HFF-Myc (cell line): ENCODE data around the gene RACGAP1.
A peak's percentile ranks its signal among the peaks of the same experiment; 100 is the strongest.

Experiments used
- DNase-seq: peaks from one replicate; pipeline ENCODE4 v3.0.0-alpha.2; 2011; ENCODE audit warnings: low read depth; ENCODE audit errors: extremely low read depth
- H3K4me3 ChIP-seq: replicated peaks from 2 replicates; pipeline ENCODE4 v1.5.1; 2011; ENCODE audit warnings: low read depth, mild to moderate bottlenecking, control low read depth, low read length
- TF ChIP-seq, protein P1 (sequence below): IDR thresholded peaks from 2 replicates; pipeline ENCODE4 v1.5.1; 2012; ENCODE audit warnings: mild to moderate bottlenecking, low read depth, low read length, control low read depth; ENCODE audit errors: missing control alignments

The RACGAP1 gene

DNA sequence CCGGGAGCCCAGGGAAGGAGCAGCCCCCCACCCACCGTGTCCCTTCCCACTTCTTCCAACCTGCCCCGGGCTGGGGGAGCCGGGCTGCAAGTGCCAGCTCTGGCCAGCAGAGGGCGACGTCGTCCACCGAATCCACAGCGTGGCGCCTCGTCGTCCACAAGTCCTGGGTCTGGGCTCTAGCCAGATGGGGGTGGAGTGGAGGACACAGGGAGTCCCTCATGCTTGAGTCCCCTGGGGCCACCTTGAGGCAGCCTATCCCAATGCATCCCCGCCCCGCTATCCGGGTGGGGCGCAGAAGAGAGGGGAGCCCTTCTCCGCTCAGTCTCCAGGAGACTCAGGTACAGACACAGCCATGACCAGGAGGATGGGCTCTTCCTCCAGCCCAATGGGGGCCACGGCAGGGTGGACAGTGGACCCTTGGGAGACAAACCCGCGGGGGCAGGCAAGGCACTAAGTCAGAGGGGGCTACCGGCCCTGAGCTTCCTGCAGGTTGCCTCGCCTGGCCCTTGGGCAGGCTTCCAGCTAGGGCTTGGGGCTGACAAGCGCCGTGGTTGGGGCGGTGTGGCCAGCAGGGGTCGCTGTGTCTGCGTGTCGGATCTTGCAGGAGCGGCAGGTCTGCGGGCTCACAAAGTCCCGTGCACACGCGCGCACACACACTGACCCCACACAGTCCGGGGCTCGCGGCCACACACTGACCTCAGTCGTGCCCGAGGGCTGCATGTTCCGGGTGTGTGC lies 58.1 kb downstream of the RACGAP1 start:
- peak; percentile 39 for DNase-seq
- peak overlapping the region; percentile 38 for H3K4me3 ChIP-seq
- TF ChIP-seq, protein P1, sequence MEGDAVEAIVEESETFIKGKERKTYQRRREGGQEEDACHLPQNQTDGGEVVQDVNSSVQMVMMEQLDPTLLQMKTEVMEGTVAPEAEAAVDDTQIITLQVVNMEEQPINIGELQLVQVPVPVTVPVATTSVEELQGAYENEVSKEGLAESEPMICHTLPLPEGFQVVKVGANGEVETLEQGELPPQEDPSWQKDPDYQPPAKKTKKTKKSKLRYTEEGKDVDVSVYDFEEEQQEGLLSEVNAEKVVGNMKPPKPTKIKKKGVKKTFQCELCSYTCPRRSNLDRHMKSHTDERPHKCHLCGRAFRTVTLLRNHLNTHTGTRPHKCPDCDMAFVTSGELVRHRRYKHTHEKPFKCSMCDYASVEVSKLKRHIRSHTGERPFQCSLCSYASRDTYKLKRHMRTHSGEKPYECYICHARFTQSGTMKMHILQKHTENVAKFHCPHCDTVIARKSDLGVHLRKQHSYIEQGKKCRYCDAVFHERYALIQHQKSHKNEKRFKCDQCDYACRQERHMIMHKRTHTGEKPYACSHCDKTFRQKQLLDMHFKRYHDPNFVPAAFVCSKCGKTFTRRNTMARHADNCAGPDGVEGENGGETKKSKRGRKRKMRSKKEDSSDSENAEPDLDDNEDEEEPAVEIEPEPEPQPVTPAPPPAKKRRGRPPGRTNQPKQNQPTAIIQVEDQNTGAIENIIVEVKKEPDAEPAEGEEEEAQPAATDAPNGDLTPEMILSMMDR, result peak; percentile 78

DNA sequence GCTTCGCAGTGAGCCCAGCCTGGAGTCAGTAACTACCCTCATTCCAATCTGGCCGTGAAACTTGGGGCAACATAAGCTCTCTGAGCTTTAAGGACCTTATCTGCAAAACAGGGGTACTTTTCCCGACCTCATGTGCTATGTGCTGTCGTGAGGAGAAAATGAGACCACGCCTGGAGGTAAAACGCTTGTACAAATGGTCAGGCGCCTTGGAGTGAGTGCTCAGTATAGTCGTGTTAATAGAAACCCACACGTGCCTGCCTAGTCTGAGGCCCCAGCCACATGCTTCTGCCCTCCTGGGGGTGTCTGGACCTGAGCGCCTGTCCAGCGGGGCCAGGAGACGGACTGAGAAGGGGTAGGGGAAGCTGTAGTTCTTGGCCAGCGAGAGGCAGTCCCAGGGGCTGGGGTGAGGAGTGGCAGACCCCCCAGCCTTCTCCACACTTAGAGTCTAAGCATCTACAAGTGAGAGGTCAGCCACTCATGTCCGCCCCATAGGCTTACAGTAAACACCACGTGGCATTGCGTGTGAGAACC lies 58.7 kb downstream of the RACGAP1 start:
- H3K4me3 ChIP-seq, result no peak overlapping the region
- TF ChIP-seq, protein P1, result no peak
- DNase-seq, result no peak

DNA sequence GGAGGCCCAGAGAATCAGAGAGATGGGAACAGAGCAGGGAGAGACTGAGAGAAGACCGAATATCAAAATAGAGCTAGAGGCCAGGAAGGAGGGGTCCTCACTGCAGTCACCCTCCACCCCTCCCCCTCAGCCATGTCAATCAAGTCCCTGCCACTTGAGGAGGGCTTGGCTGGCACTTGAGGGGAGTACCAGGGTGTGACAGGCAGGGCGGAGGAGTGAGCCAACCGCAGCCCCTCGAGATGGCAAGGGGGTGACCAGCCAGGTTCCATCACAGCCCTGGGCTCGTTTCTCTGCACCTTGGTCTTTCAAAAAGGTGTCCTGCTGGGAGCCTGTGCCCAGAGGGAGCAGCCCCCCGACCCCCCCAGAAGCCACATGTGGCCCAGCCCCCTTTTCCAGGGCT lies 59.5 kb downstream of the RACGAP1 start:
- TF ChIP-seq, protein P1, result no peak
- no peak for DNase-seq
- H3K4me3 ChIP-seq, result no peak overlapping the region

DNA sequence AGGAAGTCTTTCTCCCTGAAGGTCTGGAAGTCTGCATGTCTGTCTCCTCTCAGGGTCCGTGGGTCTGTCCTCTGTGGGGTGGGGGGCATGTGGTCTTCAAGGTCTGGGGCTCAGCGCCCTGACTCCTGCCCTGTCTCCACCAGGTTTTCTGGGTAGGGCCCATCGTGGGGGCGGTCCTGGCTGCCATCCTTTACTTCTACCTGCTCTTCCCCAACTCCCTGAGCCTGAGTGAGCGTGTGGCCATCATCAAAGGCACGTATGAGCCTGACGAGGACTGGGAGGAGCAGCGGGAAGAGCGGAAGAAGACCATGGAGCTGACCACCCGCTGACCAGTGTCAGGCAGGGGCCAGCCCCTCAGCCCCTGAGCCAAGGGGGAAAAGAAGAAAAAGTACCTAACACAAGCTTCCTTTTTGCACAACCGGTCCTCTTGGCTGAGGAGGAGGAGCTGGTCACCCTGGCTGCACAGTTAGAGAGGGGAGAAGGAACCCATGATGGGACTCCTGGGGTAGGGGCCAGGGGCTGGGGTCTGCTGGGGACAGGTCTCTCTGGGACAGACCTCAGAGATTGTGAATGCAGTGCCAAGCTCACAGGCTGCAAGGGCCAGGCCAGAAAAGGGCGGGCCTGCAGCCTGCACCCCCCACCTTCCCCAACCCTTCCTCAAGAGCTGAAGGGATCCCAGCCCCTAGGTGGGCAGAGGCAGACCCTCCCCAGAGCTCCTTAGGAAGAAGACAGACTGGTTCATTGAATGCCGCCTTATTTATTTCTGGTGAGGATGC lies 60.3 kb downstream of the RACGAP1 start:
- no peak for DNase-seq
- TF ChIP-seq, protein P1, result no peak
- H3K4me3 ChIP-seq, result no peak overlapping the region

DNA sequence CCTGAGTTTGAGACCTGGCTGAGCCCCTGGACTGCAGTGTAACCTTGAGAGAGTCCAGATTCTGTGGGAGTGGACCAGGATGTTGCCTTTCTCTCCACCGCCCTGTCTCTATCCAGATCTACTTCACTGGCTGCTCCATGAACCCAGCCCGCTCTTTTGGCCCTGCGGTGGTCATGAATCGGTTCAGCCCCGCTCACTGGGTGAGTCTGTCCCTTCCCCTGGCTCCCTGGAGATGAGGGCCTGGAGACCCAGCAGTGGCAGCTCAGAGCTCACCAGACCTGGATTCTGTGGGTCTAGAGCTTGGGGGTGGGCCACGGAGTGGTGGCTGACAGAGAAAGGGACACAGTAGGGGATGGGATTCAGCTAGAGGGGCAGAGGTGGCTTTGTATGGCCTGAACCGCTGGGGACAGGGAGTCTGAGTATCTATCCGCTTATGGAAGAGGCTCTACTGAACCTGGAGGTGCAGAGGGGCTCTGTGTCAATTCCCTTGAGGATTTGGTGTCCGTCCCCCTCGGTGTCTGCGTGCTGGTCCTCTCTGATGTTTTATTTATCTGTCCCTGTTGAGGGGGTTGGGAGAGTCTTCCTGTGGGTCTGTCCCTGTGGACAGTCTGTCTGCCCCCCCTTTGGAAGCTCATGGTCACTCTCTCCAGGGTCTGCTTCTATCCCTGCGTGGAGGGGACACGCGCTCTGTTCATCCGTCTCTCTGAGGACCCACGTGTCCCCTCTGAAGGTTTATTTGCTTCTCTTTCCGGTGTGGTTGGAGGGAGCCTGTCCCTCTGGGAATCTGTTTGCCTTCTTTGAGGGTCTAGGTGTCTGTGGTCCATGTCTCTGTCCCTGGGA lies 61.1 kb downstream of the RACGAP1 start:
- H3K4me3 ChIP-seq, result no peak overlapping the region

More for the DNA sequence above, 61.1 kb downstream of the RACGAP1 start:
- TF ChIP-seq, protein P1, result no peak
- no peak for DNase-seq
